Measurements from ENCODE around the gene HDAC6. TPM values are rescaled to one million over a fixed set of nuclear protein-coding genes. Genes with fewer than 3 reads are reported as not detected.

HDAC6 gene
- total RNA-seq, 1 experiment from 2014 or later, result 68.1 TPM

DNA sequence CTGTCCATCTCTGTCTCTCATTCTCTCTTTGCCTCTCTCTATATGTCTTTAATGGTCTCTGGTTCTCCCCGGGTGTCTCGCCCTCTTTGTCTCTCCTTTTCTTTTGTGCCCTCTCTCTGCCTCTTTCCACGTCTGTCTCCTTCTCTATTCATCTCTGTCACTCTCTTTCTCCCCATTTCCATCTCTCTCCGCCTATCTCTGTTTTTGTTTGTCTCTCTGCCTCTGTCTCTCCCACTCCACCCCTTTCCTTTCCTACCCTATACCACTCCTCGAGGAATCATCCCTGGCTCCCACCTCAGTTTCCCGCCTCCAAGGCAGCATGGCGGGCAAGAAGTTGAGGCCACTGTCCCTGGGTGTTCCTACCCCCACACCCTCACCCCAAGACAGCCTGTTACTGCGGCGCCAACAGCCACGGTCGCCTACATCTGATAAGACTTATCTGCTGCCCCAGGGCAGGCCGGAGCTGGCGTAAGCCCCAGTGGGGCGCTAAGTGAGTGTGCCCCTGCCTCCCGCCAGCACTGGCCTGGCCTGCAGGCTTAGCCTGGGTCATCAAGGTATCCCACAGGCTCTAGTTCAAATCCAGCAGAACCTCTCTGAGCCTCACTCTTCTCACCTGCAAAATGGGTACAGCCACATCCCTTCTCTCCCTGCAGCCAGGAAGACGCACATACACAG is 16.2 kb upstream of the HDAC6 start:
- intact Hi-C loops (cut with micrococcal nuclease; ENCODE audit: unreplicated experiment), result no loop called here
- Mint-ChIP-seq H3K4me3 (ENCODE audit: low read depth, unreplicated experiment) (no peak overlapping the region), H3K4me1 (ENCODE audit: low read depth, unreplicated experiment) (no peaks in the 10 kb centered on the region), H3K27me3 (ENCODE audit: unreplicated experiment) (peaks cover 59% of the 10 kb centered on the region), H3K36me3 (ENCODE audit: insufficient read depth, unreplicated experiment) (no peaks in the 10 kb centered on the region), H3K27ac (ENCODE audit: unreplicated experiment) (no peak overlapping the region), H3K9me3 (ENCODE audit: low read depth, unreplicated experiment) (no peaks in the 10 kb centered on the region)
- CTCF ChIA-PET, result no interaction called here
- DNase-seq, result no peak
- TF ChIP-seq, protein P1, sequence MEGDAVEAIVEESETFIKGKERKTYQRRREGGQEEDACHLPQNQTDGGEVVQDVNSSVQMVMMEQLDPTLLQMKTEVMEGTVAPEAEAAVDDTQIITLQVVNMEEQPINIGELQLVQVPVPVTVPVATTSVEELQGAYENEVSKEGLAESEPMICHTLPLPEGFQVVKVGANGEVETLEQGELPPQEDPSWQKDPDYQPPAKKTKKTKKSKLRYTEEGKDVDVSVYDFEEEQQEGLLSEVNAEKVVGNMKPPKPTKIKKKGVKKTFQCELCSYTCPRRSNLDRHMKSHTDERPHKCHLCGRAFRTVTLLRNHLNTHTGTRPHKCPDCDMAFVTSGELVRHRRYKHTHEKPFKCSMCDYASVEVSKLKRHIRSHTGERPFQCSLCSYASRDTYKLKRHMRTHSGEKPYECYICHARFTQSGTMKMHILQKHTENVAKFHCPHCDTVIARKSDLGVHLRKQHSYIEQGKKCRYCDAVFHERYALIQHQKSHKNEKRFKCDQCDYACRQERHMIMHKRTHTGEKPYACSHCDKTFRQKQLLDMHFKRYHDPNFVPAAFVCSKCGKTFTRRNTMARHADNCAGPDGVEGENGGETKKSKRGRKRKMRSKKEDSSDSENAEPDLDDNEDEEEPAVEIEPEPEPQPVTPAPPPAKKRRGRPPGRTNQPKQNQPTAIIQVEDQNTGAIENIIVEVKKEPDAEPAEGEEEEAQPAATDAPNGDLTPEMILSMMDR (IDR thresholded peaks at IDR 0.05; ENCODE audit: unreplicated experiment), result no peak
- no TSS peak for BruUV-seq (replicated peaks)

DNA sequence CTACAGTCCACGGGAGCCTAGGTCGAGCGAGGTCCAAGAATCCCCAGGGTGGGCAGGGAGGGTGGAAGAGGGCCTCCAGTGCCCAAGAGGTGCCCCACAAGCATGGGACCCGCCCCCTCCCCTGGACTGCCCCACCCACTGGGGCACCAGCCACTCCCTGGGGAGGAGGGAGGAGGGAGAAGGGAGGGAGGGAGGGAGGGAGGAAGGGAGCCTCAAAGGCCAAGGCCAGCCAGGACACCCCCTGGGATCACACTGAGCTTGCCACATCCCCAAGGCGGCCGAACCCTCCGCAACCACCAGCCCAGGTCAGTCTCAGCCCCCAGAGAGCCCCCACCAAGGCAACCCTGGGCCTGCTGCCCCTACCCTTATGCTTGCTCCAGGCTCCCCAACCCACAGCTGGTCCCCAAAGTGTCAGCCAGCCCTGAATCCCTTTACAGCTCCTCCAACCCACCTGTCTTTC is 15.5 kb upstream of the HDAC6 start, which contains the start of gene GATA1:
Gene GATA1, plus strand, starts transcription at position 250 of the 460 bp plus-strand sequence. CDS start 4,520 bp downstream, outside the sequence.
- BruUV-seq (replicated peaks), result no TSS peak
- DNase-seq, result no peak
- intact Hi-C loops (cut with micrococcal nuclease; ENCODE audit: unreplicated experiment), result no loop called here
- peaks cover 63% of the 10 kb centered on the region for H3K27me3 Mint-ChIP-seq (ENCODE audit: unreplicated experiment)
- TF ChIP-seq, protein P1 (IDR thresholded peaks at IDR 0.05; ENCODE audit: unreplicated experiment), result no peak
- no peaks in the 10 kb centered on the region for H3K36me3 Mint-ChIP-seq (ENCODE audit: insufficient read depth, unreplicated experiment)
- H3K27ac Mint-ChIP-seq (ENCODE audit: unreplicated experiment), result no peak within 1 kb of the TSS
- CTCF ChIA-PET, result interaction anchor here (0.6 kb wide), 1 partner anchor 145 kb away, joined by 3 read pairs; no protein-coding TSS in a partner anchor
- H3K4me1 Mint-ChIP-seq (ENCODE audit: low read depth, unreplicated experiment), result no peaks in the 10 kb centered on the region
- no peak within 1 kb of the TSS for H3K4me3 Mint-ChIP-seq (ENCODE audit: low read depth, unreplicated experiment)
- H3K9me3 Mint-ChIP-seq (ENCODE audit: low read depth, unreplicated experiment), result no peaks in the 10 kb centered on the region

DNA sequence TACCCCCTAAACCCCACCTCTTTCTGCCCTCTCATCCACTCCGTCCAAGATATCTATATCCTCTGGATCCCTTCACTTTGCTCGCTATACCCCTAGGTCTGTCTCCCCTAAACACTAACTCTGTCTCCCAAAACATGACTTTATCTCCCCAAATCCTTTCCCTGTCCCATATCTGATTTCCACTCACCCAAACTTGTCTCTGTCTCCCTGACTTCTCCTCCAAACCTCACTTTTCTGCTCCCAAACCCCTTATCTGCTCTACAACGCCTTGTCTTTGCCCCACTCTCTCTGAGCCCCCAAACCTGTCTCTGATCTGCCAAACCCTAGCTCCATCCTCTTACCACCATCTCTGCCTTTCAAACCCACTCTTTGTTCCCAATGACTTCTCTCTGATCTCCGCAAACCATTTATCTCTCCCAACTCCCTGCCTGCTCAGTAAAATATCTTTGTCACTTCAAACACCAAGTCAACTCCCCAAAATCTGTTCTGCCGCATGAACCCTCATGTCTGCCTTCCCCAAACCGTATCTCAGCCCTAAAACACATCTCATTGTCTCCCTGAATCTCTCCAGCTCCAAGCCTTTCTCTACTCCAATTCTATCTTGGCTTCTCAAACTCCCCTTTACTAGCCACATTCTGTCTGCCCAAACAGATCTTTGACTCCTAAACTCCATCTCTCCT is 14.9 kb upstream of the HDAC6 start:
- H3K36me3 Mint-ChIP-seq (ENCODE audit: insufficient read depth, unreplicated experiment), result no peaks in the 10 kb centered on the region
- no peak for DNase-seq
- BruUV-seq (replicated peaks), result no TSS peak
- CTCF ChIA-PET, result interaction anchor here (0.6 kb wide), 1 partner anchor 145 kb away, joined by 3 read pairs; no protein-coding TSS in a partner anchor
- H3K4me1 Mint-ChIP-seq (ENCODE audit: low read depth, unreplicated experiment), result no peaks in the 10 kb centered on the region
- TF ChIP-seq, protein P1 (IDR thresholded peaks at IDR 0.05; ENCODE audit: unreplicated experiment), result no peak
- no peak overlapping the region for H3K4me3 Mint-ChIP-seq (ENCODE audit: low read depth, unreplicated experiment)
- no peaks in the 10 kb centered on the region for H3K9me3 Mint-ChIP-seq (ENCODE audit: low read depth, unreplicated experiment)
- no peak overlapping the region for H3K27ac Mint-ChIP-seq (ENCODE audit: unreplicated experiment)
- intact Hi-C loops (cut with micrococcal nuclease; ENCODE audit: unreplicated experiment), result no loop called here
- H3K27me3 Mint-ChIP-seq (ENCODE audit: unreplicated experiment), result peaks cover 63% of the 10 kb centered on the region

DNA sequence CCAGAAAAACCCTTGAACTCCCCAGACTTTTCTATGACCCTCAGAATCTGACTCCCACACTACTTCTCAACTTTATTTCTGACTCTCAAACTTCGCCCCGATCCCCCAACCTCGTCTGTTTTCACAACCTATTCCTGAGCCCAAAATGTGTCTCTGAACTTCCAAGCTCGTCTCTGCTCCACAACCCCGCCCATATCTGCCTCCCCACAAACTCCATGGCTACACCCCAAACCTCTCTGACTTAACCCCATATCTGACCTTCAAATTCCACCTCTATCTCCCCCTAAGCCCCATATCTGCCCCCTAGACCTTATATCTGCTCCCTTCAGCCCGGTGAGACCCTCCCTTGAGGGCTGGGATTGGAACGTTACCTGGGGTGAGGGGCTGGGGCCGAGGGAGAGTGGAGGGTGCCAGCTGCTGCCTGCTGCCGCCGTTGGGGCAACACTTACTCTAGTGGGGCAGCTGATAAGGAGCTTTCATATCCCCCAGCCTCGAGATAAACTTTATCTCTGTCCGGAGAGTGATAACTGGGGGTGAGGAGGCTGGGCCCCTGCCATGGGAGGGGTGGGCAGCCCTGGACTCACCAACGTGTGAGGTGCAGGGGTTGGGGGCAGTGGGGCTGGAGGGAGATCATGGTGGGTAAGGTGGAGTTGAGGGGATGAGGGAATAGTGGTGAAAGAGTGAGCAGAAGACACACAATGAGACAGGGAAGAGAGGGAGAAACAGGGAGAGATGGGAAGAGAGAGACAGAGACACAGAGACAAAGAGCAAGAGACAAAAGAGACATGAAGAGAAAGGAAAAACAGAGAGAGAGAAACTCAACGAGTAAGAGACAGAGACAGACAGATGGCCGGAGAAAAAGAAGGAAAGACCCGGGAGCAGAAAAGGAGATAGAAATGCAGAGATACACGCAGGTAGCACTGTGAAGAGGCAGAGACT is 14.1 kb upstream of the HDAC6 start:
- no peaks in the 10 kb centered on the region for H3K36me3 Mint-ChIP-seq (ENCODE audit: insufficient read depth, unreplicated experiment)
- CTCF ChIA-PET, result no interaction called here
- H3K9me3 Mint-ChIP-seq (ENCODE audit: low read depth, unreplicated experiment), result no peaks in the 10 kb centered on the region
- peaks cover 63% of the 10 kb centered on the region for H3K27me3 Mint-ChIP-seq (ENCODE audit: unreplicated experiment)
- no peak for DNase-seq
- no TSS peak for BruUV-seq (replicated peaks)
- H3K27ac Mint-ChIP-seq (ENCODE audit: unreplicated experiment), result no peak overlapping the region
- intact Hi-C loops (cut with micrococcal nuclease; ENCODE audit: unreplicated experiment), result no loop called here
- TF ChIP-seq, protein P1 (IDR thresholded peaks at IDR 0.05; ENCODE audit: unreplicated experiment), result no peak
- no peaks in the 10 kb centered on the region for H3K4me1 Mint-ChIP-seq (ENCODE audit: low read depth, unreplicated experiment)
- no peak overlapping the region for H3K4me3 Mint-ChIP-seq (ENCODE audit: low read depth, unreplicated experiment)
